Neutrophil (primary cell): ENCODE measurements around the gene KDELR1.

ENCODE experiments used
- H3K27ac ChIP-seq: fragments of 200-600 bp; sonication (generic); 2 replicates; pipeline ENCODE4 v1.5.1; 2016; ENCODE audit warnings: mild to moderate bottlenecking, moderate library complexity
- H3K27me3 ChIP-seq: fragments of 200-600 bp; sonication (generic); 2 replicates; pipeline ENCODE4 v1.6.0; 2016; ENCODE audit warnings: mild to moderate bottlenecking
- H3K36me3 ChIP-seq: fragments of 200-600 bp; sonication (generic); 2 replicates; pipeline ENCODE4 v1.5.1; 2017
- H3K4me1 ChIP-seq, 2 experiments: fragments of 200-600 bp in 1 of 2; sonication (generic) in 1 of 2; 1 replicate in 1 of 2; 2 replicates in 1 of 2; pipeline versions ENCODE4 v1.5.1 to v1.6.1; 2013 to 2016; ENCODE audit warnings: low read depth in 1 of 2, low read length in 1 of 2, mild to moderate bottlenecking in 1 of 2, moderate library complexity in 1 of 2; ENCODE audit not compliant: control insufficient read depth in 1 of 2, insufficient read depth in 1 of 2
- H3K4me3 ChIP-seq, 2 experiments: fragments of 200-600 bp in 1 of 2; sonication (generic) in 1 of 2; 1 replicate in 1 of 2; 2 replicates in 1 of 2; pipeline ENCODE4 v1.5.1; 2013 to 2016; ENCODE audit warnings: low read depth in 1 of 2, low read length in 1 of 2, mild to moderate bottlenecking in 1 of 2, moderate library complexity in 1 of 2
- H3K9me3 ChIP-seq: fragments of 200-600 bp; sonication (generic); 2 replicates; pipeline ENCODE4 v1.5.1; 2016
- CTCF ChIP-seq: fragments of 200-600 bp; sonication (generic); IDR thresholded peaks from 2 replicates; pipeline ENCODE4 v1.5.1; 2016; ENCODE audit warnings: antibody characterized with exemption

The KDELR1 gene

GRCh38 chr19:48401287-48401686 is 9.9 kb upstream of the KDELR1 start:
- Histone ChIP-seq H3K36me3 (no peaks in the 10 kb centered on the region), H3K27me3 (peaks cover 37% of the 10 kb centered on the region), H3K27ac (no peak overlapping the region), H3K4me1 (peaks cover 13 to 14% of the 10 kb centered on the region in 2 experiments), H3K4me3 (no peak overlapping the region), H3K9me3 (no peaks in the 10 kb centered on the region)
- TF ChIP-seq CTCF = no peak

GRCh38 chr19:48400018-48400742 is 8.8 kb upstream of the KDELR1 start:
- peaks cover 13 to 14% of the 10 kb centered on the region in 2 experiments for H3K4me1 ChIP-seq
- H3K9me3 ChIP-seq = no peaks in the 10 kb centered on the region
- no peaks in the 10 kb centered on the region for H3K36me3 ChIP-seq
- H3K4me3 ChIP-seq = no peak overlapping the region
- no peak overlapping the region for H3K27ac ChIP-seq
- H3K27me3 ChIP-seq = peaks cover 48% of the 10 kb centered on the region
- no peak for TF ChIP-seq CTCF

GRCh38 chr19:48398375-48399235 is 7.3 kb upstream of the KDELR1 start:
- no peak for TF ChIP-seq CTCF
- Histone ChIP-seq H3K4me1 (peaks cover 13 to 19% of the 10 kb centered on the region in 2 experiments), H3K27me3 (peaks cover 64% of the 10 kb centered on the region), H3K36me3 (no peaks in the 10 kb centered on the region), H3K4me3 (peak overlapping the region; percentile 53 to 56), H3K27ac (peak overlapping the region; percentile 37), H3K9me3 (no peaks in the 10 kb centered on the region)

- no peak overlapping the region for H3K27ac ChIP-seq
- H3K4me1 ChIP-seq = peaks cover 13 to 20% of the 10 kb centered on the region in 2 experiments
Observed at GRCh38 chr19:48398102-48398374, 6.7 kb upstream of the KDELR1 start.

More at GRCh38 chr19:48398102-48398374, 6.7 kb upstream of the KDELR1 start:
- peaks cover 69% of the 10 kb centered on the region for H3K27me3 ChIP-seq
- no peaks in the 10 kb centered on the region for H3K9me3 ChIP-seq
- peak overlapping the region; percentile 49 to 53 for H3K4me3 ChIP-seq
- no peaks in the 10 kb centered on the region for H3K36me3 ChIP-seq
- no peak for TF ChIP-seq CTCF
